Ishikawa (cell line): ENCODE data around the gene IPCEF1.

Experiments used
- CEBPB ChIP-seq: IDR thresholded peaks from 2 replicates; pipeline ENCODE4 v1.6.1; 2012
- CREB1 ChIP-seq: IDR thresholded peaks from 2 replicates; pipeline ENCODE4 v1.6.1; 2012; ENCODE audit warnings: low read depth
- EGR1 ChIP-seq: IDR thresholded peaks from 2 replicates; pipeline ENCODE4 v1.6.1; 2012
- EP300 ChIP-seq: IDR thresholded peaks from 2 replicates; pipeline ENCODE4 v1.6.1; 2012; ENCODE audit warnings: borderline replicate concordance
- FOXM1 ChIP-seq: IDR thresholded peaks from 2 replicates; pipeline ENCODE4 v1.6.1; 2012; ENCODE audit warnings: low read depth, borderline replicate concordance
- MAX ChIP-seq: IDR thresholded peaks from 2 replicates; pipeline ENCODE4 v1.6.1; 2012
- NFIC ChIP-seq: IDR thresholded peaks from 2 replicates; pipeline ENCODE4 v1.6.1; 2012
- RAD21 ChIP-seq: IDR thresholded peaks from 2 replicates; pipeline ENCODE4 v1.6.1; 2012; ENCODE audit warnings: low read depth
- REST ChIP-seq: IDR thresholded peaks from 2 replicates; pipeline ENCODE4 v1.6.1; 2012; ENCODE audit warnings: low read depth, mild to moderate bottlenecking
- TAF1 ChIP-seq: IDR thresholded peaks from 2 replicates; pipeline ENCODE4 v1.6.1; 2012; ENCODE audit warnings: low read depth, mild to moderate bottlenecking
- TCF12 ChIP-seq: IDR thresholded peaks from 2 replicates; pipeline ENCODE4 v1.6.1; 2012; ENCODE audit warnings: low read depth
- TEAD4 ChIP-seq: IDR thresholded peaks from 2 replicates; pipeline ENCODE4 v1.6.1; 2012
- USF1 ChIP-seq: IDR thresholded peaks from 2 replicates; pipeline ENCODE4 v1.6.1; 2012
- YY1 ChIP-seq: IDR thresholded peaks from 2 replicates; pipeline ENCODE4 v1.6.1; 2012; ENCODE audit warnings: low read depth
- ZBTB7A ChIP-seq: IDR thresholded peaks from 2 replicates; pipeline ENCODE4 v1.6.1; 2012; ENCODE audit warnings: low read depth

IPCEF1 gene

GRCh38 chr6:154306696-154307095, 49.9 kb downstream of the IPCEF1 start:
- TF ChIP-seq NFIC = no peak
- TF ChIP-seq YY1 = no peak
- no peak for TF ChIP-seq CEBPB
- no peak for TF ChIP-seq TEAD4
- no peak for TF ChIP-seq FOXM1
- no peak for TF ChIP-seq USF1
- no peak for TF ChIP-seq REST

- TF ChIP-seq RAD21 = no peak
- TF ChIP-seq TAF1 = no peak
- TF ChIP-seq CEBPB = no peak
- no peak for TF ChIP-seq EGR1
- TF ChIP-seq CREB1 = no peak
- no peak for TF ChIP-seq YY1
- TF ChIP-seq FOXM1 = no peak
- no peak for TF ChIP-seq REST
- no peak for TF ChIP-seq MAX
Observed at GRCh38 chr6:154304191-154304590, 52.4 kb downstream of the IPCEF1 start.

- TF ChIP-seq CEBPB (peak; percentile 81), TCF12 (peak; percentile 98), TEAD4 (peak; percentile 74), EP300 (peak; percentile 89), NFIC (peak; percentile 74), USF1 (peak; percentile 15; the same call in 1 of the 2 replicates), FOXM1 (peak; percentile 22; the same call in 1 of the 2 replicates), MAX (peak; percentile 66), YY1 (0 out of 2 replicates have a peak, but pooled peaks have one; percentile 24)
Observed at GRCh38 chr6:154303642-154304041, 53.0 kb downstream of the IPCEF1 start.

- no peak for TF ChIP-seq NFIC
- TF ChIP-seq TAF1 = no peak
- no peak for TF ChIP-seq RAD21
- TF ChIP-seq REST = no peak
- no peak for TF ChIP-seq MAX
- no peak for TF ChIP-seq EGR1
- no peak for TF ChIP-seq TEAD4
- TF ChIP-seq EP300 = no peak
- no peak for TF ChIP-seq CREB1
- no peak for TF ChIP-seq YY1
- TF ChIP-seq TCF12 = no peak
- TF ChIP-seq CEBPB = no peak
- TF ChIP-seq ZBTB7A = no peak
- no peak for TF ChIP-seq FOXM1
- no peak for TF ChIP-seq USF1
Observed at GRCh38 chr6:154301839-154302752, 54.5 kb downstream of the IPCEF1 start.
